Heart left ventricle (tissue), 13 donors: ENCODE measurements around the gene LIN52.

ENCODE experiments used
- CTCF ChIP-seq, 12 donors: fragments of 200-600 bp; sonication (generic) in 4 of 12; IDR thresholded peaks; one replicate each; pipeline versions ENCODE4 v1.5.0 to v1.8.0; 2018 to 2022; ENCODE audit warnings: antibody characterized with exemption in 12 of 12, mild to moderate bottlenecking in 5 of 12
- POLR2A ChIP-seq, 2 donors: fragments of 450-650 bp; IDR thresholded peaks; one replicate each; pipeline ENCODE4 v1.6.1; 2017; ENCODE audit warnings: antibody characterized with exemption in 2 of 2, mild to moderate bottlenecking in 2 of 2, moderate library complexity in 2 of 2
- donor health status: ischemic (EF 13 %, LVEDD 7.1; RV severe dilation, severe dysfunction).
- donor health status: DM: no; HTN: yes; CAD: no.
- donor health status: DM: no; HTN: no; CAD: no.
- donor health status: ischemic (EF 25% LVEDD 6.9; RV normal size, moderate dysfunction).
- donor health status: ischemic (EF 25% LVEDD 5.7; RV mildly dilated, moderate dysfunction).
- donor health status: ischemic (EF 35%, LVEDD 5.7; RV mildly dilated, moderate dysfunction).
- donor health status: nonischemic (EF 11% LVEDD 7.7; RV severe dilation, severe dysfunction).
- donor health status: DM: yes; HTN: yes; CAD: no.
- donor health status: PGD.
- donor health status: ischemic (EF 29% LVEDD 5.4; RV normal size, mild dysfunction).
- donor health status: nonischemic (EF 23%, LVEDD 6.1; RV moderate dilation, normal function).

DNA sequence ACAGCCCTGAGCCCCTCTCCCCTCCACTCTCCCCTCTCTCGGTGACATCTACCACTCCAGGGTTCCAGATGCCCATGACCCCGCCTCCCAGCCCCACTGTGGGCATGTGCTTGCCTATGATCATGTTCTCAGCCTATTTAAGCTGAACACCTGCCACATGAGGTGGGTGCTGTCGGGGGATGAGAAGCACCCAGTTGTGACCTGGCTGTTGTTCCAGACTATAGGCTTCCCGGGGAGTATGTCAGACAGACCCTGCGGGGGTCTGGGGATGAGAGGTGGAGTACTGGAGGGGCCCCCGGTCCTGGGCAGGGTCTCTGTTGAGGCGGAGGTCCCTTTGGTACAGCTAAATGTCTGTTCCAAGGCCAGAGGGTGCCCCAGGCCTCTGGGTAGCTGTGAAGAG, 160.5 kb downstream of the LIN52 start:
- TF ChIP-seq POLR2A (IDR thresholded peaks at IDR 0.05) (no peak), CTCF (IDR thresholded peaks at IDR 0.05) (no peak)
